Activated CD8-positive, alpha-beta T cell treated with anti-CD3 and anti-CD28 coated beads, Interleukin-2, amount 10 ng/mL, durations not matched to agents 7 days and 5 days (primary cell): ENCODE data around the gene ARL16. TPM values are rescaled to one million over a fixed set of nuclear protein-coding genes. Genes with fewer than 3 reads are reported as not detected.

Source experiments
- ATAC-seq: fragments of 150-1000 bp; cut with Tn5 transposase; one replicate; pipeline ENCODE4 v1.10.0; 2021; ENCODE audit warnings: moderate library complexity
- CTCF ChIA-PET: fragments of 350-600 bp; sonication (Branson Sonifier 250); formaldehyde crosslinking; loops from one replicate; lab custom pipeline; 2021; ENCODE audit warnings: antibody characterized with exemption; lab: Charles Lee
- POLR2A ChIA-PET: fragments of 350-600 bp; sonication (Branson Sonifier 250); formaldehyde crosslinking; loops from one replicate; lab custom pipeline; 2021; ENCODE audit warnings: antibody characterized with exemption; lab: Charles Lee
- DNase-seq: peaks from one replicate; pipeline ENCODE4 v3.0.0-alpha.2; 2020
- H3K27ac Mint-ChIP-seq: one replicate; pipeline ENCODE4 v1.8.0; 2021; ENCODE audit warnings: mild to moderate bottlenecking, mixed read lengths
- H3K27me3 Mint-ChIP-seq: one replicate; pipeline ENCODE4 v1.8.0; 2021; ENCODE audit warnings: low read depth, mixed read lengths
- H3K36me3 Mint-ChIP-seq: one replicate; pipeline ENCODE4 v1.8.0; 2021; ENCODE audit warnings: low read depth, mixed read lengths
- H3K4me1 Mint-ChIP-seq: one replicate; pipeline ENCODE4 v1.8.0; 2021; ENCODE audit warnings: low read depth, mixed read lengths
- H3K4me3 Mint-ChIP-seq: one replicate; pipeline ENCODE4 v1.8.0; 2021; ENCODE audit warnings: mild to moderate bottlenecking, mixed read lengths
- H3K9me3 Mint-ChIP-seq: one replicate; pipeline ENCODE4 v1.8.0; 2022; ENCODE audit warnings: mixed read lengths; ENCODE audit not compliant: insufficient read depth
- microRNA-seq: library from miRNA; unstranded; fragments of <30 nt; microRNA quantifications from one replicate; pipeline ENCODE4 v1.2.0, GENCODE V29; 2022
- total RNA-seq, 2 experiments: library from RNA; stranded (reverse); gene quantifications; one replicate each; pipeline ENCODE4 v1.2.3, GENCODE V29; 2021

ARL16 gene
- total RNA-seq, 2 experiments from 2014 or later: 21.3 to 28.4 TPM

- POLR2A ChIA-PET: no interaction called here
- DNase-seq (no peak), ATAC-seq (no peak)
- Mint-ChIP-seq H3K9me3 (no peaks in the 10 kb centered on the region), H3K4me3 (peak overlapping the region; percentile 90), H3K4me1 (peaks cover 26% of the 10 kb centered on the region), H3K27me3 (no peaks in the 10 kb centered on the region), H3K36me3 (peaks cover 16% of the 10 kb centered on the region), H3K27ac (peak overlapping the region; percentile 81)
- CTCF ChIA-PET: interaction anchor here (1.3 kb wide), 1 partner anchor 34 kb away, joined by 3 read pairs; no protein-coding TSS in a partner anchor
These were observed 48.2 kb downstream of the ARL16 start for GRCh38 chr17:81635431-81635830.

DNA sequence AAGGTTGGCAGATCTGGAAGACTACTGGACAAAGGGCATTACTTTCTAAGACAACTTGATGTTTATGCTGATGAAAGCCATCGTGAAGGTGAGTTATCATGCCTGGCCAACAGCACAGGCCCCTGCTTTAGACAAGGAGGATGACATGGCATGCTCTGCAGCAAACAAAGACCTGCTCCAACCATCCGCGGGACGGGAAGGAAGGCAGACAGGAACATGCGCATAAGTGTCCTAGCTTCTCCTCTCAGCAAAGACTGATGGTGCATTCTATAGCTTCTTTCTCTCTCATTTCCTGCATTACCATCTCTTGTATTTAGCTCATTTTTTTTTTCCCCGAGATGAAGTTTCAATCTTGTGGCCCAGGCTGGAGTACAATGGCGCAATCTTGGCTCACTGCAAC, 52.1 kb downstream of the ARL16 start:
- H3K9me3 Mint-ChIP-seq: no peaks in the 10 kb centered on the region
- peaks cover 20% of the 10 kb centered on the region for H3K4me1 Mint-ChIP-seq
- CTCF ChIA-PET: interaction anchor here (0.9 kb wide), 1 partner anchor 31 kb away, joined by 3 read pairs; no protein-coding TSS in a partner anchor
- ATAC-seq (no peak), DNase-seq (no peak)
- H3K27ac Mint-ChIP-seq: no peak overlapping the region
- H3K27me3 Mint-ChIP-seq: no peaks in the 10 kb centered on the region
- no peak overlapping the region for H3K4me3 Mint-ChIP-seq
- POLR2A ChIA-PET: no interaction called here
- H3K36me3 Mint-ChIP-seq: peaks cover 38% of the 10 kb centered on the region

Small RNA genes within 50 kb of the gene (microRNA-seq; reads per million reads assigned to microRNA genes)
- gene MIR6786: 1.7 reads per million

Other genes starting within 250 kb of the ARL16 start
- 1,000 to 10,000 TPM; 5,147 to 5,318 TPM for gene ACTG1, start 171.0 kb downstream of the ARL16 start, total RNA-seq
- under 1 TPM; 0.52 to 0.74 TPM for gene FSCN2, start 155.4 kb downstream of the ARL16 start, total RNA-seq
- gene FAAP100, start 131.4 kb downstream of the ARL16 start, total RNA-seq: 10 to 100 TPM; 39.2 to 43.6 TPM
- gene NPLOC4, start 46.7 kb downstream of the ARL16 start, total RNA-seq: 100 to 1,000 TPM; 113 TPM
- gene TSPAN10, start 46.6 kb downstream of the ARL16 start, total RNA-seq: 1 to 10 TPM; 1.2 TPM
- 10 to 100 TPM; 76.5 to 80.3 TPM for gene PDE6G, start 27.3 kb downstream of the ARL16 start, total RNA-seq
- 10 to 100 TPM; 48.5 to 52.3 TPM for gene OXLD1, start 17.2 kb downstream of the ARL16 start, total RNA-seq
- gene CCDC137, start 17.1 kb downstream of the ARL16 start, total RNA-seq: 10 to 100 TPM; 42.3 to 43.7 TPM
- 100 to 1,000 TPM; 107 to 128 TPM for gene HGS, start 214 bp upstream of the ARL16 start, total RNA-seq
- gene MRPL12, start 19.6 kb upstream of the ARL16 start, total RNA-seq: 100 to 1,000 TPM; 102 to 104 TPM
- 10 to 100 TPM; 39.2 to 40.4 TPM for gene SLC25A10, start 28.5 kb upstream of the ARL16 start, total RNA-seq
- not detected for gene GCGR, start 120.4 kb upstream of the ARL16 start, total RNA-seq
- gene MCRIP1, start 149.5 kb upstream of the ARL16 start, total RNA-seq: 10 to 100 TPM; 42.3 to 43.0 TPM
- not detected for gene PPP1R27, start 151.3 kb upstream of the ARL16 start, total RNA-seq
- gene P4HB, start 176.7 kb upstream of the ARL16 start, total RNA-seq: 100 to 1,000 TPM; 474 to 498 TPM
- 100 to 1,000 TPM; 756 to 778 TPM for gene ARHGDIA, start 187.5 kb upstream of the ARL16 start, total RNA-seq
- 100 to 1,000 TPM; 269 to 273 TPM for gene ALYREF, start 207.8 kb upstream of the ARL16 start, total RNA-seq
- gene ANAPC11, start 207.9 kb upstream of the ARL16 start, total RNA-seq: 100 to 1,000 TPM; 122 TPM
- under 1 TPM; 0.18 to 0.55 TPM for gene NPB, start 218.4 kb upstream of the ARL16 start, total RNA-seq
- gene PCYT2, start 227.6 kb upstream of the ARL16 start, total RNA-seq: 10 to 100 TPM; 48.6 to 50.4 TPM
- 10 to 100 TPM; 55.0 to 63.4 TPM for gene SIRT7, start 234.4 kb upstream of the ARL16 start, total RNA-seq
- gene MAFG, start 243.9 kb upstream of the ARL16 start, total RNA-seq: 10 to 100 TPM; 14.0 to 16.5 TPM